Activated naive CD8-positive, alpha-beta T cell treated with anti-CD3 and anti-CD28 coated beads, Interleukin-2, amount 50 U/mL, for 24 hours (primary cell): ENCODE results near the gene ZNF610.
A peak's percentile ranks its signal among the peaks of the same experiment; 100 is the strongest.

Source experiments
- ATAC-seq: fragments of 150-1000 bp; cut with Tn5 transposase; one replicate; pipeline ENCODE4 v1.10.0; 2021
- DNase-seq: peaks from one replicate; pipeline ENCODE4 v3.0.0; 2021
- H3K27ac Mint-ChIP-seq: one replicate; pipeline ENCODE4 v1.8.0; 2021; ENCODE audit warnings: mild to moderate bottlenecking, mixed read lengths
- H3K27me3 Mint-ChIP-seq: one replicate; pipeline ENCODE4 v1.8.0; 2021; ENCODE audit warnings: mixed read lengths
- H3K36me3 Mint-ChIP-seq: one replicate; pipeline ENCODE4 v1.8.0; 2021; ENCODE audit warnings: low read depth, mixed read lengths
- H3K4me1 Mint-ChIP-seq: one replicate; pipeline ENCODE4 v1.8.0; 2021; ENCODE audit warnings: mixed read lengths
- H3K4me3 Mint-ChIP-seq: one replicate; pipeline ENCODE4 v1.8.0; 2021; ENCODE audit warnings: mild to moderate bottlenecking, moderate library complexity, mixed read lengths
- H3K9me3 Mint-ChIP-seq: one replicate; pipeline ENCODE4 v1.8.0; 2021; ENCODE audit warnings: mixed read lengths

Gene ZNF610

GRCh38 chr19:52345162-52345561, 9.1 kb downstream of the ZNF610 start:
- H3K4me1 Mint-ChIP-seq: no peaks in the 10 kb centered on the region
- peaks cover 29% of the 10 kb centered on the region for H3K36me3 Mint-ChIP-seq
- no peaks in the 10 kb centered on the region for H3K27me3 Mint-ChIP-seq
- no peak overlapping the region for H3K4me3 Mint-ChIP-seq
- no peak for DNase-seq
- H3K27ac Mint-ChIP-seq: no peak overlapping the region
- peaks cover 23% of the 10 kb centered on the region for H3K9me3 Mint-ChIP-seq
- ATAC-seq: no peak

GRCh38 chr19:52351512-52351911, 15.5 kb downstream of the ZNF610 start:
- Mint-ChIP-seq H3K27ac (no peak overlapping the region), H3K4me1 (no peaks in the 10 kb centered on the region), H3K27me3 (no peaks in the 10 kb centered on the region), H3K9me3 (peaks cover 49% of the 10 kb centered on the region), H3K36me3 (peaks cover 63% of the 10 kb centered on the region), H3K4me3 (no peak overlapping the region)
- no peak for ATAC-seq
- no peak for DNase-seq

- no peaks in the 10 kb centered on the region for H3K27me3 Mint-ChIP-seq
- DNase-seq: no peak
- H3K9me3 Mint-ChIP-seq: peaks cover 52% of the 10 kb centered on the region
- peaks cover 16% of the 10 kb centered on the region for H3K4me1 Mint-ChIP-seq
- peaks cover 70% of the 10 kb centered on the region for H3K36me3 Mint-ChIP-seq
- no peak for ATAC-seq
- H3K27ac Mint-ChIP-seq: no peak overlapping the region
- no peak overlapping the region for H3K4me3 Mint-ChIP-seq
Observed at GRCh38 chr19:52366414-52366824, 30.4 kb downstream of the ZNF610 start.

GRCh38 chr19:52369559-52370340, 33.7 kb downstream of the ZNF610 start, which contains the start of gene ZNF880:
Gene ZNF880 (plus strand): TSS chr19:52369923. CDS start chr19:52369966, 43 bp downstream.
- H3K4me1 Mint-ChIP-seq: peaks cover 16% of the 10 kb centered on the region
- peak within 1 kb of the TSS; percentile 85 for H3K4me3 Mint-ChIP-seq
- no peaks in the 10 kb centered on the region for H3K27me3 Mint-ChIP-seq
- peak; percentile 94 for DNase-seq
- peak within 1 kb of the TSS; percentile 93 for H3K27ac Mint-ChIP-seq
- H3K36me3 Mint-ChIP-seq: peaks cover 69% of the 10 kb centered on the region
- H3K9me3 Mint-ChIP-seq: peaks cover 54% of the 10 kb centered on the region
- peak; percentile 98 for ATAC-seq

- H3K27ac Mint-ChIP-seq: peak overlapping the region; percentile 93
- DNase-seq (no peak), ATAC-seq (no peak)
- H3K4me3 Mint-ChIP-seq: peak overlapping the region; percentile 85
- H3K36me3 Mint-ChIP-seq: peaks cover 69% of the 10 kb centered on the region
- H3K9me3 Mint-ChIP-seq: peaks cover 55% of the 10 kb centered on the region
- H3K4me1 Mint-ChIP-seq: peaks cover 16% of the 10 kb centered on the region
- H3K27me3 Mint-ChIP-seq: no peaks in the 10 kb centered on the region
Observed at GRCh38 chr19:52370341-52370710, 34.3 kb downstream of the ZNF610 start.

GRCh38 chr19:52391135-52391534, 55.1 kb downstream of the ZNF610 start:
- peaks cover 46% of the 10 kb centered on the region for H3K9me3 Mint-ChIP-seq
- ATAC-seq: no peak
- H3K4me3 Mint-ChIP-seq: no peak overlapping the region
- no peak overlapping the region for H3K27ac Mint-ChIP-seq
- no peak for DNase-seq
- no peaks in the 10 kb centered on the region for H3K27me3 Mint-ChIP-seq
- H3K36me3 Mint-ChIP-seq: peaks cover 57% of the 10 kb centered on the region
- H3K4me1 Mint-ChIP-seq: no peaks in the 10 kb centered on the region

- Mint-ChIP-seq H3K9me3 (peaks cover 70% of the 10 kb centered on the region), H3K27me3 (no peaks in the 10 kb centered on the region)
- peak; percentile 100 for ATAC-seq
Observed at GRCh38 chr19:52397310-52398080, 61.5 kb downstream of the ZNF610 start, which contains the start of gene ZNF528. Gene ZNF528 (plus strand): TSS chr19:52397849. CDS start chr19:52402014, 4,165 bp downstream.

GRCh38 chr19:52398081-52398441, 62.0 kb downstream of the ZNF610 start:
- DNase-seq (peak; percentile 8), ATAC-seq (no peak)
- peak overlapping the region; percentile 83 for H3K27ac Mint-ChIP-seq
- peaks cover 78% of the 10 kb centered on the region for H3K36me3 Mint-ChIP-seq
- peaks cover 15% of the 10 kb centered on the region for H3K4me1 Mint-ChIP-seq
- peak overlapping the region; percentile 85 for H3K4me3 Mint-ChIP-seq
- H3K9me3 Mint-ChIP-seq: peaks cover 67% of the 10 kb centered on the region
- no peaks in the 10 kb centered on the region for H3K27me3 Mint-ChIP-seq

More at GRCh38 chr19:52397310-52398080, 61.5 kb downstream of the ZNF610 start, which contains the start of gene ZNF528:
- Mint-ChIP-seq H3K4me1 (peaks cover 15% of the 10 kb centered on the region), H3K27ac (peak within 1 kb of the TSS; percentile 83), H3K36me3 (peaks cover 76% of the 10 kb centered on the region), H3K4me3 (peak within 1 kb of the TSS; percentile 85)
- DNase-seq: peak; percentile 95

GRCh38 chr19:52410276-52410675, 74.2 kb downstream of the ZNF610 start:
- no peak for ATAC-seq
- no peaks in the 10 kb centered on the region for H3K27me3 Mint-ChIP-seq
- no peak overlapping the region for H3K27ac Mint-ChIP-seq
- no peak overlapping the region for H3K4me3 Mint-ChIP-seq
- H3K36me3 Mint-ChIP-seq: peaks cover 92% of the 10 kb centered on the region
- peaks cover 74% of the 10 kb centered on the region for H3K9me3 Mint-ChIP-seq
- H3K4me1 Mint-ChIP-seq: no peaks in the 10 kb centered on the region
- no peak for DNase-seq

GRCh38 chr19:52415711-52416110, 79.7 kb downstream of the ZNF610 start:
- Mint-ChIP-seq H3K4me3 (no peak overlapping the region), H3K27me3 (no peaks in the 10 kb centered on the region), H3K9me3 (peaks cover 77% of the 10 kb centered on the region), H3K27ac (no peak overlapping the region), H3K36me3 (peaks cover 60% of the 10 kb centered on the region), H3K4me1 (no peaks in the 10 kb centered on the region)
- no peak for ATAC-seq
- DNase-seq: no peak
